NCI-H2171 (cell line): ENCODE data around the gene VTI1A.

ENCODE experiments used
- DNase-seq: peaks from one replicate; lab custom pipeline; 2025; lab: John Stamatoyannopoulos, UW

VTI1A gene

GRCh38 chr10:112639298-112639697, 192.3 kb downstream of the VTI1A start:
- no peak for DNase-seq

GRCh38 chr10:112640638-112641037, 193.6 kb downstream of the VTI1A start:
- no peak for DNase-seq

GRCh38 chr10:112643600-112644264, 196.7 kb downstream of the VTI1A start:
- no peak for DNase-seq

- no peak for DNase-seq
Observed at GRCh38 chr10:112644265-112644645, 197.2 kb downstream of the VTI1A start.

GRCh38 chr10:112649006-112649821, 202.2 kb downstream of the VTI1A start:
- no peak for DNase-seq

GRCh38 chr10:112649822-112650152, 202.8 kb downstream of the VTI1A start:
- DNase-seq = no peak

GRCh38 chr10:112650588-112651030, 203.6 kb downstream of the VTI1A start:
- no peak for DNase-seq

GRCh38 chr10:112653215-112653614, 206.2 kb downstream of the VTI1A start:
- DNase-seq = no peak

GRCh38 chr10:112653851-112654250, 206.8 kb downstream of the VTI1A start:
- DNase-seq = no peak

- DNase-seq = no peak
Observed at GRCh38 chr10:112654794-112655193, 207.8 kb downstream of the VTI1A start.

- no peak for DNase-seq
Observed at GRCh38 chr10:112655722-112656121, 208.7 kb downstream of the VTI1A start.

- DNase-seq = no peak
Observed at GRCh38 chr10:112658465-112658864, 211.4 kb downstream of the VTI1A start.

- DNase-seq = no peak
Observed at GRCh38 chr10:112658900-112659638, 212.1 kb downstream of the VTI1A start.

- DNase-seq = no peak
Observed at GRCh38 chr10:112663234-112664125, 216.5 kb downstream of the VTI1A start.

- DNase-seq = no peak
Observed at GRCh38 chr10:112666094-112666493, 219.1 kb downstream of the VTI1A start.

GRCh38 chr10:112669989-112670388, 223.0 kb downstream of the VTI1A start:
- DNase-seq = no peak

GRCh38 chr10:112671743-112672142, 224.7 kb downstream of the VTI1A start:
- no peak for DNase-seq

- no peak for DNase-seq
Observed at GRCh38 chr10:112672706-112673105, 225.7 kb downstream of the VTI1A start.

- DNase-seq = no peak
Observed at GRCh38 chr10:112675560-112676083, 228.6 kb downstream of the VTI1A start.

- no peak for DNase-seq
Observed at GRCh38 chr10:112677689-112678088, 230.7 kb downstream of the VTI1A start.

GRCh38 chr10:112678581-112678980, 231.6 kb downstream of the VTI1A start:
- no peak for DNase-seq

- DNase-seq = no peak
Observed at GRCh38 chr10:112678987-112679386, 232.0 kb downstream of the VTI1A start.
